ENCODE data around the gene MEIOSIN. TPM values are rescaled to one million over a fixed set of nuclear protein-coding genes. Genes with fewer than 3 reads are reported as not detected.

The MEIOSIN gene
- total RNA-seq (2022; extraction: Qiagen RNA extraction) = 0.02 to 0.09 TPM (median 0.05 TPM) in 5 replicates

GRCh38 chr19:45733160-45733810 is at the start of gene MEIOSIN:
Gene MEIOSIN (plus strand): TSS chr19:45733439. CDS start chr19:45735377, 1,938 bp downstream.

GRCh38 chr19:45691516-45692186 is 41.6 kb upstream of the MEIOSIN start, which contains the start of gene SNRPD2:
Gene SNRPD2 (minus strand): TSS chr19:45691953. CDS start chr19:45691888, 65 bp downstream.

GRCh38 chr19:45692187-45693105 is 40.8 kb upstream of the MEIOSIN start, which contains the start of gene QPCTL:
Gene QPCTL (plus strand): TSS chr19:45692666. CDS start chr19:45692704, 38 bp downstream.

GRCh38 chr19:45730368-45731288 is 2.6 kb upstream of the MEIOSIN start, which contains the start of gene FBXO46:
Gene FBXO46 (minus strand): TSS chr19:45730896. CDS start chr19:45713495, 17,401 bp downstream.

GRCh38 chr19:45768984-45769782 is 35.9 kb downstream of the MEIOSIN start, which contains the start of gene SIX5:
Gene SIX5 (minus strand): TSS chr19:45769252. CDS start chr19:45768844, 408 bp downstream.

GRCh38 chr19:45782162-45782691 is 49.0 kb downstream of the MEIOSIN start, which contains the start of gene DMPK:
Gene DMPK (minus strand): TSS chr19:45782490. CDS start chr19:45782352, 138 bp downstream.

GRCh38 chr19:45792470-45793177 is 59.4 kb downstream of the MEIOSIN start, which contains the start of gene DMWD:
Gene DMWD (minus strand): TSS chr19:45792845. CDS start chr19:45792756, 89 bp downstream.

Other genes starting within 250 kb of the MEIOSIN start
- 10.8 to 17.9 TPM (median 13.1 TPM) in 5 replicates for gene RTN2, start 236.4 kb upstream of the MEIOSIN start, total RNA-seq (2022; extraction: Qiagen RNA extraction)
- 6.0 to 7.2 TPM (median 6.8 TPM) in 5 replicates for gene PPM1N, start 235.0 kb upstream of the MEIOSIN start, total RNA-seq (2022; extraction: Qiagen RNA extraction)
- gene VASP, start 226.0 kb upstream of the MEIOSIN start, total RNA-seq (2022; extraction: Qiagen RNA extraction) = 226 to 268 TPM (median 254 TPM) in 5 replicates
- gene OPA3, start 148.6 kb upstream of the MEIOSIN start, total RNA-seq (2022; extraction: Qiagen RNA extraction) = 11.7 to 21.3 TPM (median 20.2 TPM) in 5 replicates
- gene GPR4, start 131.2 kb upstream of the MEIOSIN start, total RNA-seq (2022; extraction: Qiagen RNA extraction) = 0.25 to 0.58 TPM (median 0.36 TPM) in 5 replicates
- 19.7 to 25.5 TPM (median 24.2 TPM) in 5 replicates for gene EML2, start 94.0 kb upstream of the MEIOSIN start, total RNA-seq (2022; extraction: Qiagen RNA extraction)
- 1.4 to 4.1 TPM (median 2.4 TPM) in 5 replicates for gene GIPR, start 65.2 kb upstream of the MEIOSIN start, total RNA-seq (2022; extraction: Qiagen RNA extraction)
- gene SNRPD2, start 41.5 kb upstream of the MEIOSIN start, total RNA-seq (2022; extraction: Qiagen RNA extraction) = 660 to 1,062 TPM (median 681 TPM) in 5 replicates
- 7.4 to 8.9 TPM (median 8.4 TPM) in 5 replicates for gene QPCTL, start 40.8 kb upstream of the MEIOSIN start, total RNA-seq (2022; extraction: Qiagen RNA extraction)
- gene FBXO46, start 2.5 kb upstream of the MEIOSIN start, total RNA-seq (2022; extraction: Qiagen RNA extraction) = 7.0 to 12.9 TPM (median 10.9 TPM) in 5 replicates
- 13.3 to 26.4 TPM (median 25.2 TPM) in 5 replicates for gene SIX5, start 35.8 kb downstream of the MEIOSIN start, total RNA-seq (2022; extraction: Qiagen RNA extraction)
- gene DMPK, start 49.1 kb downstream of the MEIOSIN start, total RNA-seq (2022; extraction: Qiagen RNA extraction) = 24.2 to 45.1 TPM (median 38.9 TPM) in 5 replicates
- 16.2 to 37.1 TPM (median 33.7 TPM) in 5 replicates for gene DMWD, start 59.4 kb downstream of the MEIOSIN start, total RNA-seq (2022; extraction: Qiagen RNA extraction)
- gene RSPH6A, start 81.9 kb downstream of the MEIOSIN start, total RNA-seq (2022; extraction: Qiagen RNA extraction) = 0.04 TPM in 2 of 5 replicates, not detected in the others
- gene SYMPK, start 129.7 kb downstream of the MEIOSIN start, total RNA-seq (2022; extraction: Qiagen RNA extraction) = 44.8 to 77.4 TPM (median 74.5 TPM) in 5 replicates
- gene FOXA3, start 130.9 kb downstream of the MEIOSIN start, total RNA-seq (2022; extraction: Qiagen RNA extraction) = 0.51 to 0.93 TPM (median 0.73 TPM) in 5 replicates
- 20.8 to 37.5 TPM (median 33.3 TPM) in 5 replicates for gene IRF2BP1, start 152.7 kb downstream of the MEIOSIN start, total RNA-seq (2022; extraction: Qiagen RNA extraction)
- gene MYPOP, start 169.2 kb downstream of the MEIOSIN start, total RNA-seq (2022; extraction: Qiagen RNA extraction) = 5.6 to 10.4 TPM (median 9.7 TPM) in 5 replicates
- gene NANOS2, start 181.3 kb downstream of the MEIOSIN start, total RNA-seq (2022; extraction: Qiagen RNA extraction) = 0.07 TPM in 1 of 5 replicates, not detected in the others
- gene NOVA2, start 240.4 kb downstream of the MEIOSIN start, total RNA-seq (2022; extraction: Qiagen RNA extraction) = 1.0 to 1.7 TPM (median 1.3 TPM) in 5 replicates